ENCODE measurements around the gene AKR1C1.

- TF ChIP-seq RAD21 (IDR thresholded peaks at IDR 0.05; ENCODE audit: low read depth), result no peak
- TF ChIP-seq CREB1 (IDR thresholded peaks at IDR 0.05; ENCODE audit: low read depth), result no peak
- no peak for TF ChIP-seq TCF12 (IDR thresholded peaks at IDR 0.05; ENCODE audit: low read depth)
- TF ChIP-seq, protein P1, sequence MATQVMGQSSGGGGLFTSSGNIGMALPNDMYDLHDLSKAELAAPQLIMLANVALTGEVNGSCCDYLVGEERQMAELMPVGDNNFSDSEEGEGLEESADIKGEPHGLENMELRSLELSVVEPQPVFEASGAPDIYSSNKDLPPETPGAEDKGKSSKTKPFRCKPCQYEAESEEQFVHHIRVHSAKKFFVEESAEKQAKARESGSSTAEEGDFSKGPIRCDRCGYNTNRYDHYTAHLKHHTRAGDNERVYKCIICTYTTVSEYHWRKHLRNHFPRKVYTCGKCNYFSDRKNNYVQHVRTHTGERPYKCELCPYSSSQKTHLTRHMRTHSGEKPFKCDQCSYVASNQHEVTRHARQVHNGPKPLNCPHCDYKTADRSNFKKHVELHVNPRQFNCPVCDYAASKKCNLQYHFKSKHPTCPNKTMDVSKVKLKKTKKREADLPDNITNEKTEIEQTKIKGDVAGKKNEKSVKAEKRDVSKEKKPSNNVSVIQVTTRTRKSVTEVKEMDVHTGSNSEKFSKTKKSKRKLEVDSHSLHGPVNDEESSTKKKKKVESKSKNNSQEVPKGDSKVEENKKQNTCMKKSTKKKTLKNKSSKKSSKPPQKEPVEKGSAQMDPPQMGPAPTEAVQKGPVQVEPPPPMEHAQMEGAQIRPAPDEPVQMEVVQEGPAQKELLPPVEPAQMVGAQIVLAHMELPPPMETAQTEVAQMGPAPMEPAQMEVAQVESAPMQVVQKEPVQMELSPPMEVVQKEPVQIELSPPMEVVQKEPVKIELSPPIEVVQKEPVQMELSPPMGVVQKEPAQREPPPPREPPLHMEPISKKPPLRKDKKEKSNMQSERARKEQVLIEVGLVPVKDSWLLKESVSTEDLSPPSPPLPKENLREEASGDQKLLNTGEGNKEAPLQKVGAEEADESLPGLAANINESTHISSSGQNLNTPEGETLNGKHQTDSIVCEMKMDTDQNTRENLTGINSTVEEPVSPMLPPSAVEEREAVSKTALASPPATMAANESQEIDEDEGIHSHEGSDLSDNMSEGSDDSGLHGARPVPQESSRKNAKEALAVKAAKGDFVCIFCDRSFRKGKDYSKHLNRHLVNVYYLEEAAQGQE (IDR thresholded peaks at IDR 0.05; ENCODE audit: low read depth), result no peak
- TF ChIP-seq ZBTB7A (IDR thresholded peaks at IDR 0.05; ENCODE audit: low read depth), result no peak
- no peak for TF ChIP-seq YY1 (IDR thresholded peaks at IDR 0.05; ENCODE audit: low read depth)
- TF ChIP-seq TAF1 (IDR thresholded peaks at IDR 0.05; ENCODE audit: low read depth), result no peak
- no peak for TF ChIP-seq CEBPB (IDR thresholded peaks at IDR 0.05)
- TF ChIP-seq, protein P2, sequence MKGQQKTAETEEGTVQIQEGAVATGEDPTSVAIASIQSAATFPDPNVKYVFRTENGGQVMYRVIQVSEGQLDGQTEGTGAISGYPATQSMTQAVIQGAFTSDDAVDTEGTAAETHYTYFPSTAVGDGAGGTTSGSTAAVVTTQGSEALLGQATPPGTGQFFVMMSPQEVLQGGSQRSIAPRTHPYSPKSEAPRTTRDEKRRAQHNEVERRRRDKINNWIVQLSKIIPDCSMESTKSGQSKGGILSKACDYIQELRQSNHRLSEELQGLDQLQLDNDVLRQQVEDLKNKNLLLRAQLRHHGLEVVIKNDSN (IDR thresholded peaks at IDR 0.05), result no peak
- TF ChIP-seq TEAD4 (IDR thresholded peaks at IDR 0.05), result no peak
- TF ChIP-seq EGR1 (IDR thresholded peaks at IDR 0.05), result no peak
- TF ChIP-seq EP300 (IDR thresholded peaks at IDR 0.05; ENCODE audit: borderline replicate concordance), result no peak
Measured at GRCh38 chr10:4939224-4940072, 23.8 kb upstream of the AKR1C1 start.

Data from Ishikawa (cell line).